Measurements from ENCODE around the gene DET1. TPM values are rescaled to one million over a fixed set of nuclear protein-coding genes. Genes with fewer than 3 reads are reported as not detected.

The DET1 gene
- polyA plus RNA-seq, 1 donor from 2014 or later: 12.9 TPM

DNA sequence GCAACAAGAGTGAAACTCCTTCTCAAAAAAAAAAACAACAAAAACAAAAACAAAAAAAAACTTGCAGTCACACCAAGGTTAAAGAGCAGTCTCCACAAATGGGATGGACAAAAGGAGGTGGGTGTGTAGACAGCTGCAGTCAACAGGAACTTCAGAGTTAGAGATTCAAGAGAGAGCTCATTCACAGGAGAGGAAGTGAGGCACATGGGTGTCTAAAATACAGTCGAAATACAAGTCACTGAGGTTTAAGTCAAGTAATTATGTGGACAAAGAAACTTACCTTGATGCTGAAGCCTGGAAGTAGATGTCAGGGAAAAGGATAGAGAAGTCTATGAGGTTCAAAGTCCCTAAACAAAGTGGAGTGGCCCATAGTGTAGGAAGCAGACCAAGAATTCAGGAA, 64.2 kb downstream of the DET1 start:
- Histone ChIP-seq H3K79me2 (replicated peaks; ENCODE audit: insufficient read depth, low read length) (no peaks in the 10 kb centered on the region), H3K9me3 (ENCODE audit: low read length) (no peaks in the 10 kb centered on the region), H3F3A (ENCODE audit: insufficient read depth, low read length, poor library complexity, severe bottlenecking) (no peaks in the 10 kb centered on the region), H3K4me3 (ENCODE audit: low read length) (no peak overlapping the region), H2AFZ (ENCODE audit: low read depth, low read length) (no peak overlapping the region), H3K36me3 (ENCODE audit: insufficient read depth, low read length) (no peaks in the 10 kb centered on the region), H3K9ac (ENCODE audit: low read length) (no peak overlapping the region), H3K27ac (ENCODE audit: low read length) (no peak overlapping the region), H3K27me3 (ENCODE audit: insufficient read depth, low read depth, low read length) (no peaks in the 10 kb centered on the region), H3K9me2 (ENCODE audit: insufficient read depth, low read length) (no peaks in the 10 kb centered on the region), H4K20me1 (ENCODE audit: insufficient read depth) (no peaks in the 10 kb centered on the region), H3K4me2 (ENCODE audit: low read length) (no peak overlapping the region)
- TF ChIP-seq, protein P1, sequence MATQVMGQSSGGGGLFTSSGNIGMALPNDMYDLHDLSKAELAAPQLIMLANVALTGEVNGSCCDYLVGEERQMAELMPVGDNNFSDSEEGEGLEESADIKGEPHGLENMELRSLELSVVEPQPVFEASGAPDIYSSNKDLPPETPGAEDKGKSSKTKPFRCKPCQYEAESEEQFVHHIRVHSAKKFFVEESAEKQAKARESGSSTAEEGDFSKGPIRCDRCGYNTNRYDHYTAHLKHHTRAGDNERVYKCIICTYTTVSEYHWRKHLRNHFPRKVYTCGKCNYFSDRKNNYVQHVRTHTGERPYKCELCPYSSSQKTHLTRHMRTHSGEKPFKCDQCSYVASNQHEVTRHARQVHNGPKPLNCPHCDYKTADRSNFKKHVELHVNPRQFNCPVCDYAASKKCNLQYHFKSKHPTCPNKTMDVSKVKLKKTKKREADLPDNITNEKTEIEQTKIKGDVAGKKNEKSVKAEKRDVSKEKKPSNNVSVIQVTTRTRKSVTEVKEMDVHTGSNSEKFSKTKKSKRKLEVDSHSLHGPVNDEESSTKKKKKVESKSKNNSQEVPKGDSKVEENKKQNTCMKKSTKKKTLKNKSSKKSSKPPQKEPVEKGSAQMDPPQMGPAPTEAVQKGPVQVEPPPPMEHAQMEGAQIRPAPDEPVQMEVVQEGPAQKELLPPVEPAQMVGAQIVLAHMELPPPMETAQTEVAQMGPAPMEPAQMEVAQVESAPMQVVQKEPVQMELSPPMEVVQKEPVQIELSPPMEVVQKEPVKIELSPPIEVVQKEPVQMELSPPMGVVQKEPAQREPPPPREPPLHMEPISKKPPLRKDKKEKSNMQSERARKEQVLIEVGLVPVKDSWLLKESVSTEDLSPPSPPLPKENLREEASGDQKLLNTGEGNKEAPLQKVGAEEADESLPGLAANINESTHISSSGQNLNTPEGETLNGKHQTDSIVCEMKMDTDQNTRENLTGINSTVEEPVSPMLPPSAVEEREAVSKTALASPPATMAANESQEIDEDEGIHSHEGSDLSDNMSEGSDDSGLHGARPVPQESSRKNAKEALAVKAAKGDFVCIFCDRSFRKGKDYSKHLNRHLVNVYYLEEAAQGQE (IDR thresholded peaks at IDR 0.05; ENCODE audit: borderline replicate concordance): no peak
- no peak for TF ChIP-seq TAF1 (IDR thresholded peaks at IDR 0.05; ENCODE audit: low read depth)
- TF ChIP-seq POLR2AphosphoS5 (IDR thresholded peaks at IDR 0.05): no peak
- TF ChIP-seq, protein P2, sequence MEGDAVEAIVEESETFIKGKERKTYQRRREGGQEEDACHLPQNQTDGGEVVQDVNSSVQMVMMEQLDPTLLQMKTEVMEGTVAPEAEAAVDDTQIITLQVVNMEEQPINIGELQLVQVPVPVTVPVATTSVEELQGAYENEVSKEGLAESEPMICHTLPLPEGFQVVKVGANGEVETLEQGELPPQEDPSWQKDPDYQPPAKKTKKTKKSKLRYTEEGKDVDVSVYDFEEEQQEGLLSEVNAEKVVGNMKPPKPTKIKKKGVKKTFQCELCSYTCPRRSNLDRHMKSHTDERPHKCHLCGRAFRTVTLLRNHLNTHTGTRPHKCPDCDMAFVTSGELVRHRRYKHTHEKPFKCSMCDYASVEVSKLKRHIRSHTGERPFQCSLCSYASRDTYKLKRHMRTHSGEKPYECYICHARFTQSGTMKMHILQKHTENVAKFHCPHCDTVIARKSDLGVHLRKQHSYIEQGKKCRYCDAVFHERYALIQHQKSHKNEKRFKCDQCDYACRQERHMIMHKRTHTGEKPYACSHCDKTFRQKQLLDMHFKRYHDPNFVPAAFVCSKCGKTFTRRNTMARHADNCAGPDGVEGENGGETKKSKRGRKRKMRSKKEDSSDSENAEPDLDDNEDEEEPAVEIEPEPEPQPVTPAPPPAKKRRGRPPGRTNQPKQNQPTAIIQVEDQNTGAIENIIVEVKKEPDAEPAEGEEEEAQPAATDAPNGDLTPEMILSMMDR (IDR thresholded peaks at IDR 0.05; ENCODE audit: poor library complexity, severe bottlenecking): no peak
- no peak for TF ChIP-seq SMC3 (conservative IDR thresholded peaks at IDR 0.05; ENCODE audit: poor library complexity)
- TF ChIP-seq EP300 (conservative IDR thresholded peaks at IDR 0.05; ENCODE audit: poor library complexity, severe bottlenecking): no peak
- TF ChIP-seq MXI1 (conservative IDR thresholded peaks at IDR 0.05; ENCODE audit: poor library complexity, severe bottlenecking): no peak
- TF ChIP-seq RAD21 (conservative IDR thresholded peaks at IDR 0.05): no peak
- no peak for TF ChIP-seq EZH2 (IDR thresholded peaks at IDR 0.05; ENCODE audit: borderline replicate concordance, insufficient read depth, low read length, poor library complexity, severe bottlenecking)

DNA sequence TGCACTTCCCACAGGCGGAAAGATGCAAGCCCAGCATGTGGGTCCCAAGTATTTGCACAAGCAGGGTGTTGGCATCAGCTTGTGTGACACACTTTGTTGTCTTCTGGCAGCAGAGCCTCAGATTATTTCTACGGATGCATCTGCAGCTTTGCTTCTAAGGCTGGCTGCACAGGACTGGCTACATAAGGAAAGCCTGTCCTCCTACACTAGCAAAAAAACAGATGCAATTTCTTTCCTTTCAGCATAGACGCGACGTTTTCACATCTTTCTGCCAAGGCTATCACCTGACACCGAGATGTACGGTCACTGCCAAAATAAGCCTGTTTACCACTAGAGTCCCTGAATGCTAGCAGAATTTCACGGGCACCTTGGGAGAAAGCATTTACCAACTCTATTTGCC, 65.5 kb downstream of the DET1 start:
- Histone ChIP-seq H3K4me3 (ENCODE audit: low read length) (no peak overlapping the region), H3K27me3 (ENCODE audit: insufficient read depth, low read depth, low read length) (no peaks in the 10 kb centered on the region), H3K27ac (ENCODE audit: low read length) (no peak overlapping the region), H2AFZ (ENCODE audit: low read depth, low read length) (no peak overlapping the region), H3K36me3 (ENCODE audit: insufficient read depth, low read length) (no peaks in the 10 kb centered on the region), H3K4me2 (ENCODE audit: low read length) (no peak overlapping the region), H3K9me2 (ENCODE audit: insufficient read depth, low read length) (no peaks in the 10 kb centered on the region), H4K20me1 (ENCODE audit: insufficient read depth) (no peaks in the 10 kb centered on the region), H3F3A (ENCODE audit: insufficient read depth, low read length, poor library complexity, severe bottlenecking) (no peaks in the 10 kb centered on the region), H3K9me3 (ENCODE audit: low read length) (no peaks in the 10 kb centered on the region), H3K9ac (ENCODE audit: low read length) (no peak overlapping the region), H3K79me2 (replicated peaks; ENCODE audit: insufficient read depth, low read length) (no peaks in the 10 kb centered on the region)
- TF ChIP-seq POLR2AphosphoS5 (IDR thresholded peaks at IDR 0.05) (no peak), TAF1 (IDR thresholded peaks at IDR 0.05; ENCODE audit: low read depth) (no peak), SMC3 (conservative IDR thresholded peaks at IDR 0.05; ENCODE audit: poor library complexity) (no peak), EZH2 (IDR thresholded peaks at IDR 0.05; ENCODE audit: borderline replicate concordance, insufficient read depth, low read length, poor library complexity, severe bottlenecking) (no peak), RAD21 (conservative IDR thresholded peaks at IDR 0.05) (no peak), MXI1 (conservative IDR thresholded peaks at IDR 0.05; ENCODE audit: poor library complexity, severe bottlenecking) (no peak), EP300 (conservative IDR thresholded peaks at IDR 0.05; ENCODE audit: poor library complexity, severe bottlenecking) (no peak)
- TF ChIP-seq, protein P2 (IDR thresholded peaks at IDR 0.05; ENCODE audit: poor library complexity, severe bottlenecking): no peak
- TF ChIP-seq, protein P1 (IDR thresholded peaks at IDR 0.05; ENCODE audit: borderline replicate concordance): no peak

All from neural cell (in vitro differentiated cells).